Activated naive CD4-positive, alpha-beta T cell treated with anti-CD3 and anti-CD28 coated beads for 36 hours (primary cell): ENCODE measurements around the gene LMOD3. TPM values are rescaled to one million over a fixed set of nuclear protein-coding genes. Genes with fewer than 3 reads are reported as not detected.

ENCODE experiments used
- CTCF ChIA-PET: fragments of 350-600 bp; sonication (Branson Sonifier 250); formaldehyde crosslinking; loops from one replicate; lab custom pipeline; 2021; ENCODE audit warnings: antibody characterized with exemption; lab: Charles Lee
- DNase-seq: peaks from one replicate; pipeline ENCODE4 v3.0.0-alpha.2; 2020
- H3K27ac Mint-ChIP-seq: one replicate; pipeline ENCODE4 v1.8.0; 2021; ENCODE audit warnings: mild to moderate bottlenecking, mixed read lengths
- H3K27me3 Mint-ChIP-seq: one replicate; pipeline ENCODE4 v1.8.0; 2021; ENCODE audit warnings: low read depth, mixed read lengths
- H3K36me3 Mint-ChIP-seq: one replicate; pipeline ENCODE4 v1.8.0; 2021; ENCODE audit warnings: low read depth, mixed read lengths
- H3K4me1 Mint-ChIP-seq: one replicate; pipeline ENCODE4 v1.8.0; 2021; ENCODE audit warnings: low read depth, mixed read lengths
- H3K4me3 Mint-ChIP-seq: one replicate; pipeline ENCODE4 v1.8.0; 2021; ENCODE audit warnings: mild to moderate bottlenecking, moderate library complexity, mixed read lengths
- H3K9me3 Mint-ChIP-seq: one replicate; pipeline ENCODE4 v1.8.0; 2021; ENCODE audit warnings: mixed read lengths
- intact Hi-C: fragments of 100-400 bp; cut with micrococcal nuclease; formaldehyde crosslinking; loops from one replicate; pipeline ENCODE4 v1.15.1; 2023
- total RNA-seq, 2 experiments: library from RNA; stranded (reverse); gene quantifications; one replicate each; pipeline ENCODE4 v1.2.3, GENCODE V29; 2021

The LMOD3 gene
- total RNA-seq: not detected

DNA sequence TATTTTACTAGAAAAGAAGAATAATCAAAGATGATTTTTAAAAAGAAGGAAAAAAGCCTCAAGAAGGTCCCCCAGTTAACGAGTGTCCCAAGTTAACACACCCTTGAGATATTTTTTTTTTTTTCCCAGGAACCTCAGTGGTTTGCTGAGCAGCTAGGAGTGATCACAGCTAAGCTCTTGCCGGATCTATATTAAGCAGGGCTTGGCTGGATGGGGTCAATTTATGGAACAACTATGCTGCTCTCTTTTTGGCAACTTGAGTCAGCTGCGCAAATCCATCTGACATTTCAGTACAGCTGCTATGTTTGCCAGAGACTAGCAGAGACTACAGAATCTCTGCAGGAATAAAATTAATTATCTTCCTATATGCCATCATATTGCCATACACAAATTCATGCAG, at the start of gene LMOD3:
Gene LMOD3 (minus strand): TSS at position 193 of the 400 bp plus-strand sequence. CDS start 209 bp downstream, outside the sequence.
- no peak within 1 kb of the TSS for H3K4me3 Mint-ChIP-seq
- CTCF ChIA-PET: interaction anchor here (0.6 to 5.6 kb wide), 6 partner anchors 10 to 549 kb away, joined by 3 to 66 read pairs (median 12); no protein-coding TSS in a partner anchor
- no peaks in the 10 kb centered on the region for H3K27me3 Mint-ChIP-seq
- H3K27ac Mint-ChIP-seq: no peak within 1 kb of the TSS
- H3K4me1 Mint-ChIP-seq: peaks cover 3% of the 10 kb centered on the region
- H3K36me3 Mint-ChIP-seq: no peaks in the 10 kb centered on the region
- no peak for DNase-seq
- no peaks in the 10 kb centered on the region for H3K9me3 Mint-ChIP-seq
- intact Hi-C loops: no loop called here

DNA sequence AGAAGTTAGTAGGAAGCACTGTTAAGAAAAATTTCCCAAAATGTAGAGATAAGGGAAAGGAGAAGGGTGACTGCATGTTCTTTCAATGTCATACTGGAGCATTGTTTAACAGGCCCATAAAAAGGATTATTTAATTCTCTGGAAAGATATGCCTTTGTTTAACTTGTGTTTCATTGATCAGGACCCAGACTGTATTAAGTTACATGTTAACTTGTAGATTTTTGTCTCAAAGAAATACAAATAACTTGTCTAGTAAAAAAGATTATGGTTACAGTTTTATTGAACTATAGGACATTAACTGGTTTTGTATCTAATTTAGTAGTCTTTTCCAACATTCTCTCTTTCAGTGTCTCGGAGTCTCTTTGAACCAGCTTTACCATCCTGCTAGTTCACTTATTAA, 49.7 kb upstream of the LMOD3 start:
- H3K36me3 Mint-ChIP-seq: peaks cover 24% of the 10 kb centered on the region
- H3K4me1 Mint-ChIP-seq: peaks cover 7% of the 10 kb centered on the region

DNA sequence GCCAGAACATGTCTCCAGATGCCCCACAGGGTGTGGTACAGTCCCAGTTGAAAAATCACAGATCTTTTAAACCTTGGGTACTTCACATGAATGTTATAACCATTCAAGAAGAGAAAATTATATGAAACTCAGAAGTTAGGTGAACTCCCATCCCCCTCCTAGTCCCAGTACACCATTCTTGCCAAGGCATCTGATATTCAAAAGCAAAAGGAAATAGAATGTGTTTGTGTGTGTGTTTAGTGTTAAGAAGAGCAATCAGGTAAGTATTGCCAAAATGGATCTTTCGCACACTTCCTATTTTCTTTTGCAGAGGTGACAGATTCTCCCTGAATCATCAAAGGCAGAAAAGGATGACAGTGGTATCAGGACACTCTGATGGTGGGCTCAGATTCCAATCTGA, 44.1 kb upstream of the LMOD3 start:
- Mint-ChIP-seq H3K4me1 (peaks cover 5% of the 10 kb centered on the region), H3K4me3 (no peak overlapping the region), H3K27ac (no peak overlapping the region), H3K9me3 (no peaks in the 10 kb centered on the region), H3K27me3 (peaks cover 1% of the 10 kb centered on the region), H3K36me3 (peaks cover 3% of the 10 kb centered on the region)
- DNase-seq: no peak
- CTCF ChIA-PET: interaction anchor here (0.7 to 9.6 kb wide), 3 partner anchors 116 to 238 kb away, joined by 4 to 312 read pairs (median 4); no protein-coding TSS in a partner anchor
- intact Hi-C loops: no loop called here

More for the DNA sequence above, 49.7 kb upstream of the LMOD3 start:
- Mint-ChIP-seq H3K27ac (no peak overlapping the region), H3K9me3 (no peaks in the 10 kb centered on the region), H3K4me3 (no peak overlapping the region), H3K27me3 (no peaks in the 10 kb centered on the region)
- intact Hi-C loops: no loop called here
- CTCF ChIA-PET: interaction anchor here (1.0 to 1.1 kb wide), 2 partner anchors 12 to 149 kb away, joined by 3 read pairs; no protein-coding TSS in a partner anchor
- DNase-seq: no peak

DNA sequence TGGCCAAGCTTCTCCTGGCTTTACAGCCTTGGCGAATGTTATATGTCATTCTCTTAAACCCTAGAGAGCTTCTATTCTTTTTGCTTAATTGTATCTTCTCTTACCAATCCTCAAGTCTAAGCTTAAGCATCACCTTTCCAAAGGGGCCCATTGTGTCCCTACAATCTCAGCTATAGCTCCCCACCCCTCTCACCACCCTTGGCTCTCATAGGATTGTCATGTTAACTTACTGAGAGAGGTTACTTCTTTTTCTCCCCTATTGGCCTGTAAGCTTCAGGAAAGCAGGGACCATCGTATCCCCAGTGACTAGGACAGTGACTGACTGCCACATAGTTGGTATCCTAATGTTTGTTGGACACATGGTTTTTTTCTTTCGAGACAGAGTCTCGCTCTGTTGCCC, 43.3 kb upstream of the LMOD3 start:
- H3K27me3 Mint-ChIP-seq: peaks cover 1% of the 10 kb centered on the region
- CTCF ChIA-PET: interaction anchor here (0.6 to 9.6 kb wide), 5 partner anchors 9 to 239 kb away, joined by 3 to 312 read pairs (median 4); no protein-coding TSS in a partner anchor
- no peak overlapping the region for H3K4me3 Mint-ChIP-seq
- no peak overlapping the region for H3K27ac Mint-ChIP-seq
- DNase-seq: no peak
- no peaks in the 10 kb centered on the region for H3K9me3 Mint-ChIP-seq
- peaks cover 1% of the 10 kb centered on the region for H3K36me3 Mint-ChIP-seq
- intact Hi-C loops: no loop called here
- H3K4me1 Mint-ChIP-seq: peaks cover 6% of the 10 kb centered on the region

DNA sequence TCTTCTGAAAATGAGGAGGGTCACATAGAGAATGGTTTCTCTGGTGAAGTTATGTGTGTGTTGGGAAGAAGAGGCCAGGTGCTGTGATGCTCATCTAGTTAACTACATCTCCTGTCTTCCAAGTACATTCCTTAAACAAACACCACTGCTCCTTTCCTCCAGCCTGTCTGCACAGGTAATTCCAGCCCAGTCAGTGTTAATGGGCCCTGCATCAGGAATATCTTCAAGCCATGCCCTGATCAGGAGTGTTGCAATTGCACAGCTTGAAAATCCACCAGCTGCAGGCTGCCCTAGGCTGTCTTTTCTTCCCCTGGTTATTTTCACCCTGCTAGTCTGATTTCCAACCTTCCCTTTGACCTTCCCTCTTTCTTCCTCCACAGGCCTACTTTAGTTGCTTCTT, 41.9 kb upstream of the LMOD3 start:
- Mint-ChIP-seq H3K27ac (no peak overlapping the region), H3K27me3 (peaks cover 1% of the 10 kb centered on the region), H3K9me3 (no peaks in the 10 kb centered on the region), H3K4me3 (no peak overlapping the region), H3K36me3 (no peaks in the 10 kb centered on the region), H3K4me1 (peaks cover 11% of the 10 kb centered on the region)
- no peak for DNase-seq
- CTCF ChIA-PET: interaction anchor here (0.7 to 9.6 kb wide), 4 partner anchors 43 to 213 kb away, joined by 3 to 312 read pairs (median 32); partner anchors contain the start of gene LMOD3
- intact Hi-C loops: loop anchor here (5.0 kb wide), 1 partner anchor 783 kb away; no protein-coding TSS in a partner anchor

DNA sequence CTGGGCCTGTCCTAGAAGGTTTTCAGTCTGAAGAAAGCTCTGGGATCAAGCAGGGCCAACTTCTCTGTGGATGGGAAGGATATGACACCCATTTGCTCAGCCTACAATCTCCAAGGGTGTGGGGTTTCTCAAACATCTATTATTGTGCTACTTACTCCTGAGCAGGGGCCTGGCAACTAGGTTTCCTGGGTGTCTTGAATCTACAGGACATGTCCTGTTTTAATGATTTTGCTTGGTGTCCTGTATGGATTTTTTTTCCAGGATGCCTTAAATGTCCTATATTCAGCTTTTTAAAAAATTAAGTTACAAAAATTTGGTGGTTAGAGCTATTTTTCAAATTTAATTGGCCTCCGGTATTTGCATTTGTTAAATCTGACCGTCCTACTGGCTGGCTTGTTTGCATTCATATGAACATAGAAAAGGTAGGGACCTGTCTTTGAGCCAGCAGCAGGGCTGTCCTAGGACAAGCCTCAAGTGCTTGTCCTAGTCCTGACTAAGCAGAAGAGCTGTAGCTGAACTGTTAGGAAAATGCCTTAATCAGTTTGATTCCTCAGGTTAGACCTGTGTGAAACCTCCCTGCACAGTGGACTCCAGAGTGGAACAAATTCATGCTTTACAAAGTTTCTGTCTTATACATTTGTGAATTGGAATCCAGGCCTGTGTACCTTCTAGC, 40.0 kb upstream of the LMOD3 start:
- intact Hi-C loops: loop anchor here (5.0 kb wide), 1 partner anchor 785 kb away; no protein-coding TSS in a partner anchor
- H3K4me1 Mint-ChIP-seq: peaks cover 11% of the 10 kb centered on the region
- CTCF ChIA-PET: interaction anchor here (0.5 to 9.6 kb wide), 44 partner anchors 9 to 513 kb away, joined by 3 to 312 read pairs (median 5); partner anchors contain the start of gene LMOD3
- H3K27me3 Mint-ChIP-seq: peaks cover 1% of the 10 kb centered on the region
- H3K27ac Mint-ChIP-seq: no peak overlapping the region
- H3K9me3 Mint-ChIP-seq: no peaks in the 10 kb centered on the region
- DNase-seq: no peak
- no peak overlapping the region for H3K4me3 Mint-ChIP-seq
- no peaks in the 10 kb centered on the region for H3K36me3 Mint-ChIP-seq

DNA sequence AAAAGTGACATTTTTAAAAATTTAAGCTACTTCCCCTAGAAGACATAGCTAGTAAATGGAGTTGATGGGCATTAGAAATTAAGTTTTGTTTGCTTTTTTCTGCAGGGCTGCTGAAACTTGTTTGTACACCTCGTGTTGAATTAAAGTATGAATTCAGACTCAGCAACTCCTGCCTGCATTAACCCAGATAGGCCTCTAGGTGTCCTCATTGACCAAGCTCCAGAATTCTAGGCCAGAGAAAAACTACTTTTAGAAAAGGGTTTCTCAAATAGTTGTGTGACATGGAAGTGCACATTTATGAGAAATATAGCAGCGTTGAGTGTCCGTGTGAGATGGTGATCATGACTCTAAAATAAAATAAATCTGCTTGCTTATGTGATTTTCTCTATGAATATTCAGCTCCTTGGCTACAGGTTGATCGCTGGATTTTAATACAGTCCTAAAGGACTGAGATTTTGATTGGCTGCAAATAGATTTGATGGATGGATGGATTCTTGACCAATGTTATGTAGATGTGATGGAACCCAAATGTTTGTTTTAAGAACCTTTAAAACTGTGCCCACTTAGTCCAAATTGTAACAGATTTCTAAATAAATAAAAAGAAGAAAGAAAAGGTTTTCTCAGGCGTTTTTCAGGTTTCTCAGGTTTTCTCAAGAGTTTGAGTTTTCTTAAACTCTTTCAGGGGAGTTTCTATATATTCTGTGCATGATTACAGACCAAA, 39.4 kb upstream of the LMOD3 start:
- H3K27me3 Mint-ChIP-seq: peaks cover 1% of the 10 kb centered on the region
- H3K36me3 Mint-ChIP-seq: no peaks in the 10 kb centered on the region
- no peak overlapping the region for H3K4me3 Mint-ChIP-seq
- no peak overlapping the region for H3K27ac Mint-ChIP-seq
- DNase-seq: peak; percentile 56
- CTCF ChIA-PET: interaction anchor here (0.5 to 9.6 kb wide), 59 partner anchors 9 to 514 kb away, joined by 3 to 312 read pairs (median 4); partner anchors contain the start of genes FRMD4B and LMOD3
- intact Hi-C loops: loop anchor here (1.0 to 5.0 kb wide), 9 partner anchors 38 to 786 kb away; no protein-coding TSS in a partner anchor
- no peaks in the 10 kb centered on the region for H3K9me3 Mint-ChIP-seq
- H3K4me1 Mint-ChIP-seq: peaks cover 11% of the 10 kb centered on the region

DNA sequence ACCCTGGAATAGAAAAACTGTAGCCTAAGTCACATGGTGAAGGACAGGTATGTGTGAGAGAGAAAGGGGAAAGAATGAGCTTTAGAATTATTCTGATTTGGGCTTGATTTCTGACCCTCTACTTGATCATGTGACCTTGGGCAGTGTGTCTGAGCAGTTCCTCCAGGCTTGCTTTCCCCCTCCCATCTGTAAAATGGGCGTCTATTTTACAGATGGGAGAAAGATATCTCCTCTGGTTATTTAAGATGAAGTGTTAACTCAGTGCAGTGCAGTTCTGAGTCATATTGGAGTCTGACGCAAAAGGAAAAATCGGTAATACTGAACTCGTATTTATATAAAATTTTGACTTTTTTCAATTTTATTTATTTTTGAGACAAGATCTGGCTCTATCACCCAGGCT, 38.1 kb upstream of the LMOD3 start:
- Mint-ChIP-seq H3K4me3 (no peak overlapping the region), H3K27me3 (peaks cover 1% of the 10 kb centered on the region), H3K4me1 (peaks cover 11% of the 10 kb centered on the region)

DNA sequence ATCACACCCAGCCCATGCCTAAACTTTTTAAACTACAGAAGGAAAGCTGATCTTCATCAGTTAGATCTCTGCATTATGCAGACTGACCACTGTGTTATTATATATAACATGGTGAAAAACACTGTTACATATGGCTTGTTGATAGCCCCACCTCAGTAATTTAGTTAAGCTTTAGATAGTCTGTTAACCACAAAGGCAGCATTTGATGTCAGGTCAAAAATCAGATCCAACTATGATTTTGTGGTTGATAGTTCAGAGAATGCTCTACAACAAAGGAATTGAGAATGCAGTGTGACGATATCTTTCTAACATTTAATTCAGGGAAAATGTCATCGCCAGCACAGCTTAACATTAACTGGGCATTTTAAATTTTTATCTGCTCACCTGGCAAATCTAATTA, 37.7 kb upstream of the LMOD3 start:
- intact Hi-C loops: loop anchor here (5.0 kb wide), 1 partner anchor 787 kb away; no protein-coding TSS in a partner anchor
- DNase-seq: no peak
- Mint-ChIP-seq H3K9me3 (no peaks in the 10 kb centered on the region), H3K27me3 (peaks cover 1% of the 10 kb centered on the region), H3K4me3 (no peak overlapping the region), H3K4me1 (peaks cover 11% of the 10 kb centered on the region), H3K36me3 (no peaks in the 10 kb centered on the region), H3K27ac (no peak overlapping the region)
- CTCF ChIA-PET: interaction anchor here (0.8 to 9.6 kb wide), 9 partner anchors 13 to 268 kb away, joined by 3 to 312 read pairs (median 8); partner anchors contain the start of gene LMOD3

More for the DNA sequence above, 38.1 kb upstream of the LMOD3 start:
- CTCF ChIA-PET: interaction anchor here (0.8 to 9.6 kb wide), 20 partner anchors 12 to 511 kb away, joined by 3 to 312 read pairs (median 8); partner anchors contain the start of genes FRMD4B and LMOD3
- H3K27ac Mint-ChIP-seq: no peak overlapping the region
- no peak for DNase-seq
- intact Hi-C loops: loop anchor here (5.0 kb wide), 1 partner anchor 787 kb away; no protein-coding TSS in a partner anchor
- no peaks in the 10 kb centered on the region for H3K36me3 Mint-ChIP-seq
- H3K9me3 Mint-ChIP-seq: no peaks in the 10 kb centered on the region

DNA sequence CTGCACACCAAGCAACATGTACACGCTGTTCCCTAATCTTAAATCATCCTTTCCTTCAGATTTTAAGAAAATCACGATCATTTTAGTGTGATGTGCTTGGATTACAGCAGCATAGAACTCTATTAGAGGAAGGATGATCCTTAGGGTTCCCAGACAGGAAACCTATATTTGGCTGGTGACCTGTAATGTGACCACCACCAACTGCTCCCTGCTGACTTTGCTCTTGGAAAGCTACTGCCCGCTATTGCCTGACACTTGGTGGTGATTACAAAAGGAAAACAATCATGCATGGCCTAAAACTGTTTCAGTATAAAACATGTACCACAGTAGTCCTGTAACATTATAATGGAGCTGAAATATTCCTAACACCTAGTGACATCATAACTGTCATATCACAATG, 27.2 kb upstream of the LMOD3 start:
- Mint-ChIP-seq H3K4me3 (no peak overlapping the region), H3K4me1 (no peaks in the 10 kb centered on the region), H3K36me3 (no peaks in the 10 kb centered on the region), H3K27ac (no peak overlapping the region), H3K27me3 (peaks cover 2% of the 10 kb centered on the region), H3K9me3 (no peaks in the 10 kb centered on the region)
- no peak for DNase-seq
- intact Hi-C loops: no loop called here
- CTCF ChIA-PET: interaction anchor here (1.6 kb wide), 1 partner anchor 29 kb away, joined by 8 read pairs; no protein-coding TSS in a partner anchor

DNA sequence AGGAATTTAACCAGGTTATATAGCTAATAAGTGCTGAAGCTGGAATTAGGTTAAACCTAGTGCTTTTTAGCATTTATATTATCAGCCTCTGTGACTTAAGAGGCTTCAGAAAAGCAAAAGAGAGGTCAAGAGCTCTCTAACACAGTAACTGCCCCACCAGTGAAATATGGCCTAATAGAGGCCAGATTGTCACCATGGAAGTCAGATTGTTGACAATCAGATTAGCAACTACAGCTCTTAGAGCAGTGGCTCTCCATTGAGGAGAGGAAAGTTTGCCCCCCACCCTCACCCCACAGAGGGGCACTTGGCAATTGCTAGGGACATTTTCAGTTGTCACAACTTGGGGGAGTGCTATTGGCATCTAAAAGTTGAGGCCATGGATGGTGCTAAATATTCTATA, 23.3 kb upstream of the LMOD3 start:
- intact Hi-C loops: no loop called here
- H3K4me1 Mint-ChIP-seq: no peaks in the 10 kb centered on the region
- no peak overlapping the region for H3K4me3 Mint-ChIP-seq
- CTCF ChIA-PET: interaction anchor here (0.9 kb wide), 1 partner anchor 156 kb away, joined by 3 read pairs; no protein-coding TSS in a partner anchor
- H3K27ac Mint-ChIP-seq: no peak overlapping the region
- no peaks in the 10 kb centered on the region for H3K27me3 Mint-ChIP-seq
- no peaks in the 10 kb centered on the region for H3K9me3 Mint-ChIP-seq
- no peak for DNase-seq
- H3K36me3 Mint-ChIP-seq: no peaks in the 10 kb centered on the region
